ENCODE data around the gene TNFRSF14. TPM values are rescaled to one million over a fixed set of nuclear protein-coding genes. Genes with fewer than 3 reads are reported as not detected.

Gene TNFRSF14
- total RNA-seq, 1 donor from 2014 or later, result 11.1 TPM

- Histone ChIP-seq H3K36me3 (ENCODE audit: control insufficient read depth, insufficient read depth, low read length) (no peaks in the 10 kb centered on the region), H3K4me3 (ENCODE audit: low read depth, low read length) (no peak overlapping the region), H3K27me3 (ENCODE audit: control insufficient read depth, insufficient read depth, low read length) (no peaks in the 10 kb centered on the region)
- no peak for TF ChIP-seq CTCF (IDR thresholded peaks at IDR 0.05; ENCODE audit: insufficient read depth, low read length, severe bottlenecking)
- DNase-seq (ENCODE audit: low read depth), result no peak
- FAIRE-seq, result no peak
Observed at GRCh38 chr1:2595812-2596529, 39.8 kb downstream of the TNFRSF14 start.

- DNase-seq (ENCODE audit: low read depth) (no peak), FAIRE-seq (no peak)
- no peak for TF ChIP-seq CTCF (IDR thresholded peaks at IDR 0.05; ENCODE audit: insufficient read depth, low read length, severe bottlenecking)
- no peaks in the 10 kb centered on the region for H3K27me3 ChIP-seq (ENCODE audit: control insufficient read depth, insufficient read depth, low read length)
- H3K4me3 ChIP-seq (ENCODE audit: low read depth, low read length), result no peak overlapping the region
- no peaks in the 10 kb centered on the region for H3K36me3 ChIP-seq (ENCODE audit: control insufficient read depth, insufficient read depth, low read length)
Observed at GRCh38 chr1:2596530-2597333, 40.6 kb downstream of the TNFRSF14 start.

GRCh38 chr1:2597441-2598328 lies 41.5 kb downstream of the TNFRSF14 start:
- DNase-seq (ENCODE audit: low read depth), result no peak
- H3K36me3 ChIP-seq (ENCODE audit: control insufficient read depth, insufficient read depth, low read length), result no peaks in the 10 kb centered on the region
- H3K4me3 ChIP-seq (ENCODE audit: low read depth, low read length), result no peak overlapping the region
- H3K27me3 ChIP-seq (ENCODE audit: control insufficient read depth, insufficient read depth, low read length), result peaks cover 1% of the 10 kb centered on the region
- FAIRE-seq, result no peak
- no peak for TF ChIP-seq CTCF (IDR thresholded peaks at IDR 0.05; ENCODE audit: insufficient read depth, low read length, severe bottlenecking)

- no peak for DNase-seq (ENCODE audit: low read depth)
- H3K27me3 ChIP-seq (ENCODE audit: control insufficient read depth, insufficient read depth, low read length), result peaks cover 1% of the 10 kb centered on the region
- no peak overlapping the region for H3K4me3 ChIP-seq (ENCODE audit: low read depth, low read length)
- FAIRE-seq, result no peak
- H3K36me3 ChIP-seq (ENCODE audit: control insufficient read depth, insufficient read depth, low read length), result no peaks in the 10 kb centered on the region
- TF ChIP-seq CTCF (IDR thresholded peaks at IDR 0.05; ENCODE audit: insufficient read depth, low read length, severe bottlenecking), result no peak
Observed at GRCh38 chr1:2598329-2598931, 42.3 kb downstream of the TNFRSF14 start.

- peaks cover 1% of the 10 kb centered on the region for H3K27me3 ChIP-seq (ENCODE audit: control insufficient read depth, insufficient read depth, low read length)
- no peak overlapping the region for H3K4me3 ChIP-seq (ENCODE audit: low read depth, low read length)
- no peak for TF ChIP-seq CTCF (IDR thresholded peaks at IDR 0.05; ENCODE audit: insufficient read depth, low read length, severe bottlenecking)
- no peak for DNase-seq (ENCODE audit: low read depth)
- FAIRE-seq, result no peak
- H3K36me3 ChIP-seq (ENCODE audit: control insufficient read depth, insufficient read depth, low read length), result no peaks in the 10 kb centered on the region
Observed at GRCh38 chr1:2601721-2602303, 45.6 kb downstream of the TNFRSF14 start.

All from bronchial epithelial cell (primary cell).